ENCODE data around the gene ITGB3.
"Not testable (repeated sequence)": the region's sequence is repeated elsewhere in the genome, so short reads cannot be mapped to it uniquely, and the experiment has no call there.

Gene ITGB3

GRCh38 chr17:47212458-47212857 is 41.2 kb upstream of the ITGB3 start:
- Histone ChIP-seq H3K79me2 (ENCODE audit: control insufficient read depth, low read length) (no peaks in the 10 kb centered on the region), H3K27me3 (ENCODE audit: control insufficient read depth, low read length) (no peaks in the 10 kb centered on the region), H3K4me3 (ENCODE audit: low read length) (no peak overlapping the region), H3K9me2 (replicated peaks; ENCODE audit: control insufficient read depth, low read length) (no peaks in the 10 kb centered on the region), H3K9me3 (ENCODE audit: control insufficient read depth, insufficient read depth, low read length) (no peaks in the 10 kb centered on the region), H3F3A (ENCODE audit: control insufficient read depth, insufficient read depth) (peaks cover 7% of the 10 kb centered on the region; the same call in 1 of the 2 replicates), H4K20me1 (ENCODE audit: control insufficient read depth, insufficient read depth, low read depth, low read length) (no peaks in the 10 kb centered on the region), H3K36me3 (ENCODE audit: control insufficient read depth, low read length) (no peaks in the 10 kb centered on the region), H3K27ac (ENCODE audit: low read depth, low read length) (no peak overlapping the region), H3K4me2 (ENCODE audit: low read length) (peak overlapping the region; percentile 14), H3K4me1 (ENCODE audit: control insufficient read depth, low read length) (peaks cover 31% of the 10 kb centered on the region)
- no peak for TF ChIP-seq EZH2phosphoT487 (IDR thresholded peaks at IDR 0.05; ENCODE audit: borderline replicate concordance, low read length)
- TF ChIP-seq CTCF (IDR thresholded peaks at IDR 0.05; ENCODE audit: low read depth, low read length, poor library complexity, severe bottlenecking): no peak

- H3K4me3 ChIP-seq (ENCODE audit: low read length): no peak overlapping the region
- no peak overlapping the region for H3K27ac ChIP-seq (ENCODE audit: low read depth, low read length)
- no peaks in the 10 kb centered on the region for H3K36me3 ChIP-seq (ENCODE audit: control insufficient read depth, low read length)
- no peaks in the 10 kb centered on the region for H3K9me2 ChIP-seq (replicated peaks; ENCODE audit: control insufficient read depth, low read length)
- H3K27me3 ChIP-seq (ENCODE audit: control insufficient read depth, low read length): no peaks in the 10 kb centered on the region
- no peaks in the 10 kb centered on the region for H3K79me2 ChIP-seq (ENCODE audit: control insufficient read depth, low read length)
- no peaks in the 10 kb centered on the region for H3K9me3 ChIP-seq (ENCODE audit: control insufficient read depth, insufficient read depth, low read length)
- no peak for TF ChIP-seq CTCF (IDR thresholded peaks at IDR 0.05; ENCODE audit: low read depth, low read length, poor library complexity, severe bottlenecking)
- TF ChIP-seq EZH2phosphoT487 (IDR thresholded peaks at IDR 0.05; ENCODE audit: borderline replicate concordance, low read length): no peak
- no peaks in the 10 kb centered on the region for H3F3A ChIP-seq (ENCODE audit: control insufficient read depth, insufficient read depth)
- no peak overlapping the region for H3K4me2 ChIP-seq (ENCODE audit: low read length)
- H3K4me1 ChIP-seq (ENCODE audit: control insufficient read depth, low read length): peaks cover 20% of the 10 kb centered on the region
- no peaks in the 10 kb centered on the region for H4K20me1 ChIP-seq (ENCODE audit: control insufficient read depth, insufficient read depth, low read depth, low read length)
Measured at GRCh38 chr17:47213540-47213939, 40.1 kb upstream of the ITGB3 start.

GRCh38 chr17:47214931-47215330 is 38.7 kb upstream of the ITGB3 start:
- no peak for TF ChIP-seq EZH2phosphoT487 (IDR thresholded peaks at IDR 0.05; ENCODE audit: borderline replicate concordance, low read length)
- TF ChIP-seq CTCF (IDR thresholded peaks at IDR 0.05; ENCODE audit: low read depth, low read length, poor library complexity, severe bottlenecking): no peak
- H3K4me3 ChIP-seq (ENCODE audit: low read length): no peak overlapping the region
- H3F3A ChIP-seq (ENCODE audit: control insufficient read depth, insufficient read depth): no peaks in the 10 kb centered on the region
- no peaks in the 10 kb centered on the region for H4K20me1 ChIP-seq (ENCODE audit: control insufficient read depth, insufficient read depth, low read depth, low read length)
- no peaks in the 10 kb centered on the region for H3K36me3 ChIP-seq (ENCODE audit: control insufficient read depth, low read length)
- no peak overlapping the region for H3K27ac ChIP-seq (ENCODE audit: low read depth, low read length)
- no peaks in the 10 kb centered on the region for H3K9me2 ChIP-seq (replicated peaks; ENCODE audit: control insufficient read depth, low read length)
- no peaks in the 10 kb centered on the region for H3K27me3 ChIP-seq (ENCODE audit: control insufficient read depth, low read length)
- no peak overlapping the region for H3K4me2 ChIP-seq (ENCODE audit: low read length)
- H3K4me1 ChIP-seq (ENCODE audit: control insufficient read depth, low read length): peaks cover 14% of the 10 kb centered on the region
- no peaks in the 10 kb centered on the region for H3K9me3 ChIP-seq (ENCODE audit: control insufficient read depth, insufficient read depth, low read length)
- H3K79me2 ChIP-seq (ENCODE audit: control insufficient read depth, low read length): no peaks in the 10 kb centered on the region

- H4K20me1 ChIP-seq (ENCODE audit: control insufficient read depth, insufficient read depth, low read depth, low read length); H3F3A ChIP-seq (ENCODE audit: control insufficient read depth, insufficient read depth); H3K4me3 ChIP-seq (ENCODE audit: low read length); H3K9me2 ChIP-seq (replicated peaks; ENCODE audit: control insufficient read depth, low read length); H3K27me3 ChIP-seq (ENCODE audit: control insufficient read depth, low read length); H3K4me2 ChIP-seq (ENCODE audit: low read length); H3K36me3 ChIP-seq (ENCODE audit: control insufficient read depth, low read length); H3K79me2 ChIP-seq (ENCODE audit: control insufficient read depth, low read length); H3K27ac ChIP-seq (ENCODE audit: low read depth, low read length); H3K9me3 ChIP-seq (ENCODE audit: control insufficient read depth, insufficient read depth, low read length): not testable (repeated sequence)
- peaks cover 21% of the 10 kb centered on the region for H3K4me1 ChIP-seq (ENCODE audit: control insufficient read depth, low read length)
Measured at GRCh38 chr17:47216821-47217220, 36.8 kb upstream of the ITGB3 start.

- not testable (repeated sequence) for H3K9me2 ChIP-seq (replicated peaks; ENCODE audit: control insufficient read depth, low read length); H3K27me3 ChIP-seq (ENCODE audit: control insufficient read depth, low read length); H3K79me2 ChIP-seq (ENCODE audit: control insufficient read depth, low read length); H3F3A ChIP-seq (ENCODE audit: control insufficient read depth, insufficient read depth); H4K20me1 ChIP-seq (ENCODE audit: control insufficient read depth, insufficient read depth, low read depth, low read length); H3K36me3 ChIP-seq (ENCODE audit: control insufficient read depth, low read length); H3K9me3 ChIP-seq (ENCODE audit: control insufficient read depth, insufficient read depth, low read length); H3K27ac ChIP-seq (ENCODE audit: low read depth, low read length); H3K4me3 ChIP-seq (ENCODE audit: low read length); H3K4me2 ChIP-seq (ENCODE audit: low read length)
- peaks cover 19% of the 10 kb centered on the region for H3K4me1 ChIP-seq (ENCODE audit: control insufficient read depth, low read length)
Measured at GRCh38 chr17:47217279-47217678, 36.3 kb upstream of the ITGB3 start.

Measured in DOHH2 (cell line).